A549 (cell line): ENCODE data around the gene TEX53. TPM values are rescaled to one million over a fixed set of nuclear protein-coding genes. Genes with fewer than 3 reads are reported as not detected.
A peak's percentile ranks its signal among the peaks of the same experiment; 100 is the strongest.

Experiments
- ATAC-seq, 2 experiments: fragments of 200-7000 bp in 1 of 2; fragments of >200 bp in 1 of 2; cut with Nextera tagmentation in 1 of 2; cut with Tn5 transposase in 1 of 2; 3 replicates each; pipeline versions ENCODE4 v1.8.0 to v1.9.1; 2018 to 2020; ENCODE audit warnings: mild to moderate bottlenecking in 1 of 2, moderate library complexity in 1 of 2
- CTCF ChIA-PET: fragments of 300-600 bp; sonication (Branson Sonifier 250); formaldehyde crosslinking; extraction: SDS; loops from one replicate; lab custom pipeline; 2021; ENCODE audit warnings: antibody characterized with exemption, inconsistent platforms; lab: Yijun Ruan, JAX
- POLR2A ChIA-PET: fragments of 350-600 bp; formaldehyde crosslinking; extraction: SDS; loops from one replicate; lab custom pipeline; 2021; ENCODE audit warnings: antibody characterized with exemption, inconsistent platforms; lab: Yijun Ruan, JAX
- DNase-seq, 2 experiments: peaks; one replicate each; pipeline versions ENCODE4 v3.0.0 to v3.0.0-alpha.2; 2011 to 2016; ENCODE audit warnings: low read depth in 1 of 2, low spot score in 1 of 2
- FAIRE-seq: peaks from 2 replicates; lab custom pipeline; 2011; peaks lifted over from hg19 to GRCh38; lab: Jason Lieb, UNC
- H3K27ac ChIP-seq, 2 experiments: fragments of >200 bp; sonication (Bioruptor Twin); formaldehyde crosslinking; 3 replicates each; pipeline ENCODE4 v1.5.1; 2016 to 2017
- H3K4me1 ChIP-seq: fragments of >200 bp; sonication (Bioruptor Twin); formaldehyde crosslinking; 3 replicates; pipeline ENCODE4 v1.6.1; 2016
- H3K4me2 ChIP-seq: fragments of >200 bp; sonication (Bioruptor Twin); formaldehyde crosslinking; 3 replicates; pipeline ENCODE4 v1.6.1; 2016
- H3K4me3 ChIP-seq: fragments of >200 bp; sonication (Bioruptor Twin); formaldehyde crosslinking; 3 replicates; pipeline ENCODE4 v1.5.1; 2016
- H3K9me3 ChIP-seq: fragments of >200 bp; sonication (Bioruptor Twin); formaldehyde crosslinking; 3 replicates; pipeline ENCODE4 v1.6.1; 2016
- BCL3 ChIP-seq: fragments of >200 bp; sonication (Bioruptor Twin); formaldehyde crosslinking; IDR thresholded peaks from 3 replicates; pipeline ENCODE4 v1.6.1; 2016
- CBX2 ChIP-seq: fragments of 200-600 bp; sonication (generic); IDR thresholded peaks from 2 replicates; pipeline ENCODE4 v1.6.1; 2016; ENCODE audit warnings: low read depth, mild to moderate bottlenecking, borderline replicate concordance
- ELK1 ChIP-seq: fragments of 150-350 bp; IDR thresholded peaks from 2 replicates; pipeline ENCODE4 v1.6.1; 2014; ENCODE audit warnings: low read depth, mild to moderate bottlenecking, low read length
- EP300 ChIP-seq, 2 experiments: fragments of >200 bp; sonication (Bioruptor Twin); formaldehyde crosslinking; IDR thresholded peaks; 2 replicates in 1 of 2; 3 replicates in 1 of 2; pipeline ENCODE4 v1.6.1; 2016 to 2017
- FOSL2 ChIP-seq, 2 experiments: fragments of 450-650 bp in 1 of 2; fragments of >200 bp in 1 of 2; sonication (Bioruptor Twin) in 1 of 2; formaldehyde crosslinking; IDR thresholded peaks; 2 replicates each; pipeline versions ENCODE4 v1.5.0 to v1.6.1; 2016 to 2020; ENCODE audit warnings: mild to moderate bottlenecking in 1 of 2, moderate library complexity in 1 of 2
- HOXB5 ChIP-seq: fragments of 250-450 bp; sonication (Bioruptor Pico); IDR thresholded peaks from 2 replicates; pipeline ENCODE4 v1.5.0; 2020; ENCODE audit warnings: mild to moderate bottlenecking, moderate library complexity
- JUN ChIP-seq, 2 experiments: fragments of >200 bp; sonication (Bioruptor Twin); formaldehyde crosslinking; IDR thresholded peaks; 2 replicates in 1 of 2; 3 replicates in 1 of 2; pipeline ENCODE4 v1.6.1; 2016 to 2017
- JUNB ChIP-seq: fragments of >200 bp; sonication (Bioruptor Twin); formaldehyde crosslinking; IDR thresholded peaks from 2 replicates; pipeline ENCODE4 v1.6.1; 2016
- MAZ ChIP-seq: fragments of 150-350 bp; IDR thresholded peaks from 2 replicates; pipeline ENCODE4 v1.6.1; 2014; ENCODE audit warnings: antibody characterized with exemption, low read depth, low read length, borderline replicate concordance
- MYC ChIP-seq: IDR thresholded peaks from 2 replicates; pipeline ENCODE4 v1.6.1; 2012; ENCODE audit warnings: mild to moderate bottlenecking, inconsistent platforms, low read length, improper control_type of control experiment, borderline replicate concordance
- NFE2L2 ChIP-seq: fragments of 150-350 bp; conservative IDR thresholded peaks from 2 replicates; pipeline ENCODE4 v1.6.1; 2014; ENCODE audit warnings: low read length
- RNF2 ChIP-seq: fragments of 200-600 bp; sonication (generic); IDR thresholded peaks from 2 replicates; pipeline ENCODE4 v1.6.1; 2016; ENCODE audit warnings: low read depth, mild to moderate bottlenecking, antibody characterized with exemption, moderate library complexity, borderline replicate concordance
- TP53 ChIP-seq: fragments of 250-450 bp; sonication (Bioruptor Pico); IDR thresholded peaks from 2 replicates; pipeline ENCODE4 v1.5.0; 2021; ENCODE audit warnings: mild to moderate bottlenecking, moderate library complexity
- ZC3H11A ChIP-seq: fragments of 450-650 bp; IDR thresholded peaks from 2 replicates; pipeline ENCODE4 v1.6.1; 2014; ENCODE audit warnings: antibody characterized with exemption, mild to moderate bottlenecking
- ZNF302 ChIP-seq: fragments of 250-450 bp; sonication (Bioruptor Pico); IDR thresholded peaks from 2 replicates; pipeline ENCODE4 v1.9.0; 2021; ENCODE audit warnings: inconsistent platforms, mild to moderate bottlenecking, moderate library complexity
- polyA plus RNA-seq, 4 experiments: library from polyadenylated mRNA; depleted of rRNA in 3 of 4; stranded (reverse); fragments of >200 nt; fragmentation: RNase III in 1 of 4; extraction: RNeasy Plus Mini Kit Qiagen cat#74134 plus additional on column Dnase treatment in 1 of 4; gene quantifications; 2 replicates in 3 of 4; 3 replicates in 1 of 4; pipeline ENCODE4 v1.2.3, GENCODE V29; 2011 to 2017
- small RNA-seq, 6 experiments: library from RNA; depleted of rRNA; stranded (forward); fragments of <200 nt; gene quantifications; one replicate each; pipeline ENCODE3, GENCODE V24; 2012

TEX53 gene
- polyA plus RNA-seq, 2 of the 4 experiments (the other 2 are of a cell fraction) = not detected

GRCh38 chr9:114606597-114607207, 50.9 kb downstream of the TEX53 start:
- FAIRE-seq (no peak), DNase-seq (no peak), ATAC-seq (no peak)
- no peak overlapping the region for H3K4me2 ChIP-seq
- H3K27ac ChIP-seq = peak overlapping the region; percentile 3 to 38; a peak in 2 of 6 replicates
- H3K4me1 ChIP-seq = peaks cover 17% of the 10 kb centered on the region; the same call in 1 of the 3 replicates
- H3K9me3 ChIP-seq = peaks cover 5% of the 10 kb centered on the region
- H3K4me3 ChIP-seq = no peak overlapping the region
- CTCF ChIA-PET = interaction anchor here (0.8 to 2.9 kb wide), 7 partner anchors 10 to 201 kb away, joined by 3 to 8 read pairs (median 3); no protein-coding TSS in a partner anchor
- TF ChIP-seq ZC3H11A (no peak), MYC (no peak), MAZ (no peak), FOSL2 (IDR thresholded peaks at IDR 0.05) (no peak), FOSL2 (CRISPR knock-in tag; IDR thresholded peaks at IDR 0.05) (no peak), BCL3 (no peak), RNF2 (no peak), ZNF302 (no peak), TP53 (CRISPR knock-in tag) (no peak), JUNB (no peak), ELK1 (no peak), EP300 (IDR thresholded peaks at IDR 0.05) (no peak), NFE2L2 (no peak), JUN (IDR thresholded peaks at IDR 0.05) (no peak), HOXB5 (CRISPR knock-in tag) (no peak), CBX2 (no peak)
- TF ChIP-seq, all 56 proteins: peak for 0
- POLR2A ChIA-PET = interaction anchor here (0.6 to 1.7 kb wide), 2 partner anchors 19 to 56 kb away, joined by 3 to 15 read pairs; partner anchors contain the start of gene ATP6V1G1

Small RNA genes within 50 kb of the gene (small RNA-seq; reads per million reads assigned to genes)
- 0 reads per million in 6 experiments for gene RF00019

Other genes with a start within 250 kb of the TEX53 start
- gene WHRN, start 152.3 kb downstream of the TEX53 start, polyA plus RNA-seq (2011; rRNA removed) = 1.2 and 1.5 TPM in 2 replicates
- 2.7 to 3.2 TPM (median 2.9 TPM) in 3 replicates for gene WHRN, start 152.3 kb downstream of the TEX53 start, polyA plus RNA-seq (2017; fragmentation: RNase III; extraction: RNeasy Plus Mini Kit Qiagen cat#74134 plus additional on column Dnase treatment)
- gene ATP6V1G1, start 70.0 kb downstream of the TEX53 start, polyA plus RNA-seq (2011; rRNA removed) = 143 and 168 TPM in 2 replicates
- gene ATP6V1G1, start 70.0 kb downstream of the TEX53 start, polyA plus RNA-seq (2017; fragmentation: RNase III; extraction: RNeasy Plus Mini Kit Qiagen cat#74134 plus additional on column Dnase treatment) = 96.7 to 115 TPM (median 111 TPM) in 3 replicates
- 29.9 and 32.1 TPM in 2 replicates for gene TMEM268, start 46.5 kb downstream of the TEX53 start, polyA plus RNA-seq (2011; rRNA removed)
- gene TMEM268, start 46.5 kb downstream of the TEX53 start, polyA plus RNA-seq (2017; fragmentation: RNase III; extraction: RNeasy Plus Mini Kit Qiagen cat#74134 plus additional on column Dnase treatment) = 8.4 to 9.5 TPM (median 9.0 TPM) in 3 replicates
- gene TEX48, start 24.4 kb upstream of the TEX53 start, polyA plus RNA-seq (2011; rRNA removed) = 0.16 TPM in 1 of 2 replicates, not detected in the other
- not detected in 3 replicates for gene TEX48, start 24.4 kb upstream of the TEX53 start, polyA plus RNA-seq (2017; fragmentation: RNase III; extraction: RNeasy Plus Mini Kit Qiagen cat#74134 plus additional on column Dnase treatment)
- 5.6 and 6.8 TPM in 2 replicates for gene TNFSF15, start 148.2 kb upstream of the TEX53 start, polyA plus RNA-seq (2011; rRNA removed)
- 1.6 to 3.1 TPM (median 2.8 TPM) in 3 replicates for gene TNFSF15, start 148.2 kb upstream of the TEX53 start, polyA plus RNA-seq (2017; fragmentation: RNase III; extraction: RNeasy Plus Mini Kit Qiagen cat#74134 plus additional on column Dnase treatment)